Smooth muscle cell (in vitro differentiated cells): ENCODE data around the gene PAPLN. TPM values are rescaled to one million over a fixed set of nuclear protein-coding genes. Genes with fewer than 3 reads are reported as not detected.

Experiments used
- DNase-seq: peaks from one replicate; lab custom pipeline; 2025; ENCODE audit not compliant: unreplicated experiment; lab: John Stamatoyannopoulos, UW
- H2AFZ ChIP-seq: fragments of 200-600 bp; sonication (generic); 2 replicates; pipeline ENCODE4 v1.6.0; 2016; ENCODE audit warnings: antibody characterized with exemption, low read depth, mild to moderate bottlenecking
- H3F3A ChIP-seq: fragments of 200-600 bp; sonication (generic); 2 replicates; pipeline ENCODE4 v1.6.0; 2017; ENCODE audit warnings: antibody characterized with exemption, low read depth
- H3K27ac ChIP-seq: fragments of 200-600 bp; sonication (generic); 2 replicates; pipeline ENCODE4 v1.5.1; 2016; ENCODE audit warnings: low read depth, mild to moderate bottlenecking
- H3K27me3 ChIP-seq: fragments of 200-600 bp; sonication (generic); 2 replicates; pipeline ENCODE4 v1.6.1; 2016; ENCODE audit warnings: low read depth, mild to moderate bottlenecking
- H3K36me3 ChIP-seq: fragments of 200-600 bp; sonication (generic); 2 replicates; pipeline ENCODE4 v1.5.1; 2016; ENCODE audit warnings: low read depth
- H3K4me1 ChIP-seq: fragments of 200-600 bp; sonication (generic); 2 replicates; pipeline ENCODE4 v1.5.1; 2016; ENCODE audit warnings: low read depth
- H3K4me2 ChIP-seq: fragments of 200-600 bp; sonication (generic); 2 replicates; pipeline ENCODE4 v1.6.0; 2016; ENCODE audit warnings: mild to moderate bottlenecking
- H3K4me3 ChIP-seq: fragments of 200-600 bp; sonication (generic); 2 replicates; pipeline ENCODE4 v1.5.1; 2016; ENCODE audit warnings: mild to moderate bottlenecking
- H3K79me2 ChIP-seq: fragments of 200-600 bp; sonication (generic); 2 replicates; pipeline ENCODE4 v1.6.0; 2016; ENCODE audit warnings: low read depth, mild to moderate bottlenecking
- H3K9ac ChIP-seq: fragments of 200-600 bp; sonication (generic); 2 replicates; pipeline ENCODE4 v1.6.0; 2016; ENCODE audit warnings: low read depth
- H3K9me3 ChIP-seq: fragments of 200-600 bp; sonication (generic); replicated peaks from 2 replicates; pipeline ENCODE4 v1.5.1; 2016; ENCODE audit warnings: low read depth
- H4K20me1 ChIP-seq: fragments of 200-600 bp; sonication (generic); 2 replicates; pipeline ENCODE4 v1.6.0; 2016; ENCODE audit warnings: low read depth
- CTCF ChIP-seq: fragments of 200-600 bp; sonication (generic); IDR thresholded peaks from 2 replicates; pipeline ENCODE4 v1.5.1; 2017; ENCODE audit warnings: borderline replicate concordance, mild to moderate bottlenecking, antibody characterized with exemption; ENCODE audit not compliant: insufficient read depth, poor library complexity, severe bottlenecking
- WGBS: methylation state at CpG from one replicate; pipeline ENCODE4 v1.1.7; 2016; ENCODE audit warnings: low lambda C conversion rate; 5-methylcytosine and 5-hydroxymethylcytosine counted together
- polyA plus RNA-seq: library from polyadenylated mRNA; unstranded; fragments of >200 nt; fragmentation: Nextera tagmentation; extraction: Ambion mirVana; gene quantifications from 2 replicates; pipeline ENCODE4 v1.2.1, GENCODE V29; 2016
- total RNA-seq: library from RNA; depleted of rRNA; stranded (reverse); fragments of >200 nt; gene quantifications from 2 replicates; pipeline ENCODE4 v1.2.3, GENCODE V29; 2014

PAPLN gene
- total and polyA plus RNA-seq, 2 experiments from 2014 or later = 1.5 to 3.3 TPM

GRCh38 chr14:73208846-73209245 is 28.5 kb upstream of the PAPLN start:
- Histone ChIP-seq H3K9ac (no peak overlapping the region), H3K27ac (no peak overlapping the region), H3K4me3 (no peak overlapping the region), H2AFZ (no peak overlapping the region), H4K20me1 (peaks cover 6% of the 10 kb centered on the region), H3K4me1 (no peaks in the 10 kb centered on the region), H3K4me2 (no peak overlapping the region), H3K79me2 (no peaks in the 10 kb centered on the region), H3F3A (no peaks in the 10 kb centered on the region), H3K27me3 (no peaks in the 10 kb centered on the region), H3K9me3 (no peaks in the 10 kb centered on the region), H3K36me3 (peaks cover 27% of the 10 kb centered on the region)
- no peak for DNase-seq
- WGBS = 96% methylated on average over 8 of the region's 8 CpGs
- TF ChIP-seq CTCF = no peak

- Histone ChIP-seq H3K36me3 (peaks cover 30% of the 10 kb centered on the region), H3K27me3 (no peaks in the 10 kb centered on the region), H3K9ac (no peak overlapping the region), H3K79me2 (no peaks in the 10 kb centered on the region), H3K27ac (no peak overlapping the region), H2AFZ (no peak overlapping the region), H3K4me2 (no peak overlapping the region), H3F3A (no peaks in the 10 kb centered on the region), H3K4me1 (no peaks in the 10 kb centered on the region), H3K9me3 (no peaks in the 10 kb centered on the region), H3K4me3 (no peak overlapping the region), H4K20me1 (peaks cover 1% of the 10 kb centered on the region)
- DNase-seq = no peak
- no peak for TF ChIP-seq CTCF
- 95% methylated on average over 2 of the region's 2 CpGs for WGBS
These were observed 27.4 kb upstream of the PAPLN start for GRCh38 chr14:73209953-73210352.

- Histone ChIP-seq H3K9me3 (no peaks in the 10 kb centered on the region), H3K4me2 (no peak overlapping the region), H3K27ac (no peak overlapping the region), H3K4me1 (no peaks in the 10 kb centered on the region), H3F3A (no peaks in the 10 kb centered on the region), H3K27me3 (no peaks in the 10 kb centered on the region), H3K79me2 (no peaks in the 10 kb centered on the region), H2AFZ (no peak overlapping the region), H3K36me3 (peaks cover 28% of the 10 kb centered on the region), H3K4me3 (no peak overlapping the region), H3K9ac (no peak overlapping the region), H4K20me1 (no peaks in the 10 kb centered on the region)
- WGBS = 91% methylated on average over 7 of the region's 7 CpGs
- no peak for TF ChIP-seq CTCF
- no peak for DNase-seq
These were observed 25.9 kb upstream of the PAPLN start for GRCh38 chr14:73211251-73212040.

- no peak for TF ChIP-seq CTCF
- no peak overlapping the region for H3K4me3 ChIP-seq
- H3K4me1 ChIP-seq = no peaks in the 10 kb centered on the region
- no peaks in the 10 kb centered on the region for H3K9me3 ChIP-seq
- H4K20me1 ChIP-seq = no peaks in the 10 kb centered on the region
- no peaks in the 10 kb centered on the region for H3K79me2 ChIP-seq
- WGBS = 76% methylated on average over 2 of the region's 2 CpGs
- no peak overlapping the region for H3K9ac ChIP-seq
- H3K36me3 ChIP-seq = peaks cover 34% of the 10 kb centered on the region
- H2AFZ ChIP-seq = no peak overlapping the region
- no peak overlapping the region for H3K4me2 ChIP-seq
- H3F3A ChIP-seq = no peaks in the 10 kb centered on the region
- DNase-seq = no peak
- H3K27ac ChIP-seq = no peak overlapping the region
- no peaks in the 10 kb centered on the region for H3K27me3 ChIP-seq
These were observed 21.3 kb upstream of the PAPLN start for GRCh38 chr14:73216030-73216429.
